GM12878 (cell line): ENCODE measurements around the gene PLXND1. TPM values are rescaled to one million over a fixed set of nuclear protein-coding genes. Genes with fewer than 3 reads are reported as not detected.

Source experiments
- ATAC-seq: fragments of 200-7000 bp; cut with Tn5 transposase; 3 replicates; pipeline ENCODE4 v1.9.1; 2020; ENCODE audit warnings: mild to moderate bottlenecking, moderate library complexity
- BruUV-seq: library from RNA; stranded (reverse); fragments of 400-500 nt; replicated peaks from 2 replicates; lab custom pipeline; 2021; lab: Mats Ljungman, UMichigan
- CTCF ChIA-PET: fragments of 300-600 bp; sonication (Branson Sonifier 250); formaldehyde crosslinking; extraction: SDS; loops from one replicate; lab custom pipeline; 2021; ENCODE audit warnings: inconsistent platforms; lab: Yijun Ruan, JAX
- POLR2A ChIA-PET: fragments of 350-600 bp; formaldehyde crosslinking; extraction: SDS; loops from one replicate; lab custom pipeline; 2021; ENCODE audit warnings: inconsistent platforms; lab: Charles Lee
- RAD21 ChIA-PET: fragments of 300-600 bp; sonication (Branson Sonifier 250); formaldehyde crosslinking; loops from one replicate; lab custom pipeline; 2023; ENCODE audit warnings: antibody characterized with exemption; ENCODE audit not compliant: unreplicated experiment; lab: Charles Lee
- SMC1A ChIA-PET: fragments of 300-600 bp; sonication (Branson Sonifier 250); formaldehyde crosslinking; loops from one replicate; lab custom pipeline; 2023; ENCODE audit not compliant: unreplicated experiment, uncharacterized antibody; lab: Charles Lee
- DNase-seq: peaks from one replicate; pipeline ENCODE4 v3.0.0-alpha.2; 2011; ENCODE audit warnings: low read depth, low spot score
- FAIRE-seq: peaks from 3 replicates; lab custom pipeline; 2011; peaks lifted over from hg19 to GRCh38; lab: Jason Lieb, UNC
- H2AFZ ChIP-seq: 2 replicates; pipeline ENCODE4 v1.6.0; 2011; ENCODE audit warnings: low read depth, low read length, control low read depth; ENCODE audit not compliant: control insufficient read depth
- H3K27ac ChIP-seq: 2 replicates; pipeline ENCODE4 v1.5.1; 2011; ENCODE audit warnings: control low read depth; ENCODE audit not compliant: control insufficient read depth, insufficient read depth
- H3K27me3 ChIP-seq, 2 experiments: replicated peaks in 1 of 2; 2 replicates each; pipeline versions ENCODE4 v1.6.0 to v1.6.1; 2011; ENCODE audit warnings: low read length in 1 of 2; ENCODE audit not compliant: control insufficient read depth in 2 of 2, insufficient read depth in 2 of 2
- H3K36me3 ChIP-seq, 2 experiments: 2 replicates each; pipeline ENCODE4 v1.5.1; 2011; ENCODE audit warnings: low read length in 1 of 2; ENCODE audit not compliant: control insufficient read depth in 2 of 2, insufficient read depth in 2 of 2
- H3K4me1 ChIP-seq: 2 replicates; pipeline ENCODE4 v1.6.1; 2011; ENCODE audit warnings: mild to moderate bottlenecking, low read length, moderate library complexity, mixed read lengths; ENCODE audit not compliant: control insufficient read depth, insufficient read depth
- H3K4me2 ChIP-seq: 2 replicates; pipeline ENCODE4 v1.6.0; 2011; ENCODE audit warnings: control low read depth; ENCODE audit not compliant: control insufficient read depth, insufficient read depth
- H3K4me3 ChIP-seq: fragments of 200-600 bp; sonication (generic); 2 replicates; pipeline ENCODE4 v1.5.1; 2016
- H3K79me2 ChIP-seq: 2 replicates; pipeline ENCODE4 v1.6.0; 2011; ENCODE audit warnings: low read length; ENCODE audit not compliant: control insufficient read depth, insufficient read depth
- H3K9ac ChIP-seq: 2 replicates; pipeline ENCODE4 v1.8.0; 2011; ENCODE audit warnings: low read length, control low read depth, mixed read lengths; ENCODE audit not compliant: control insufficient read depth, insufficient read depth
- H3K9me3 ChIP-seq: replicated peaks from 3 replicates; pipeline ENCODE4 v1.5.1; 2011; ENCODE audit warnings: mild to moderate bottlenecking, low read length; ENCODE audit not compliant: control insufficient read depth, insufficient read depth
- H4K20me1 ChIP-seq: 2 replicates; pipeline ENCODE4 v1.6.0; 2011; ENCODE audit not compliant: control insufficient read depth, insufficient read depth
- ASH2L ChIP-seq: fragments of 300-600, 200-600 bp; sonication (generic); IDR thresholded peaks from 2 replicates; pipeline ENCODE4 v1.6.1; 2017; ENCODE audit warnings: low read depth, mild to moderate bottlenecking, borderline replicate concordance
- BACH1 ChIP-seq: fragments of 450-650 bp; IDR thresholded peaks from 2 replicates; pipeline ENCODE4 v1.6.1; 2017; ENCODE audit warnings: mild to moderate bottlenecking, borderline replicate concordance
- HDAC6 ChIP-seq: fragments of 200-600 bp; sonication (generic); IDR thresholded peaks from one replicate; pipeline ENCODE4 v1.8.0; 2017; ENCODE audit warnings: antibody characterized with exemption; ENCODE audit not compliant: unreplicated experiment
- HDGF ChIP-seq: fragments of 450-650 bp; IDR thresholded peaks from 2 replicates; pipeline ENCODE4 v1.6.1; 2016; ENCODE audit warnings: antibody characterized with exemption
- MLLT1 ChIP-seq: fragments of 450-650 bp; IDR thresholded peaks from 2 replicates; pipeline ENCODE4 v1.6.1; 2016; ENCODE audit warnings: mild to moderate bottlenecking
- MTA2 ChIP-seq: fragments of 450-650 bp; IDR thresholded peaks from 2 replicates; pipeline ENCODE4 v1.6.1; 2016; ENCODE audit warnings: low read depth, mild to moderate bottlenecking, moderate library complexity
- MTA3 ChIP-seq: IDR thresholded peaks from 2 replicates; pipeline ENCODE4 v1.6.1; 2012; ENCODE audit warnings: low read length, inconsistent platforms, borderline replicate concordance
- POLR2AphosphoS2 ChIP-seq: IDR thresholded peaks from 2 replicates; pipeline ENCODE4 v1.6.1; 2011; ENCODE audit warnings: low read depth, mild to moderate bottlenecking, low read length, improper control_type of control experiment, moderate library complexity
- TAF1 ChIP-seq: IDR thresholded peaks from 2 replicates; pipeline ENCODE4 v1.6.1; 2011; ENCODE audit warnings: mild to moderate bottlenecking, low read depth, low read length, borderline replicate concordance
- ZSCAN29 ChIP-seq: fragments of 450-650 bp; IDR thresholded peaks from 2 replicates; pipeline ENCODE4 v1.6.1; 2017; ENCODE audit warnings: mild to moderate bottlenecking, moderate library complexity
- WGBS: methylation state at CpG from one replicate; pipeline ENCODE4 v1.1.6; 2016; ENCODE audit warnings: low lambda C conversion rate; ENCODE audit not compliant: insufficient replicate concordance, insufficient coverage; ENCODE audit errors: missing lambda C conversion rate; 5-methylcytosine and 5-hydroxymethylcytosine counted together
- in situ Hi-C: fragments of 300-500 bp; cut with MboI; formaldehyde crosslinking; loops from 9 replicates; pipeline ENCODE4 v1.14.3; 2018; ENCODE audit warnings: mixed read lengths
- intact Hi-C: fragments of 100-400 bp; cut with micrococcal nuclease; formaldehyde crosslinking; loops from one replicate; pipeline ENCODE4 v1.14.2; 2022; ENCODE audit not compliant: unreplicated experiment
- polyA plus RNA-seq, 11 experiments: library from polyadenylated mRNA; depleted of rRNA in 4 of 11; unstranded in 6 of 11; stranded (reverse) in 5 of 11; fragments of >200 nt; fragmentation: Nextera tagmentation in 4 of 11; fragmentation: Illumina TruSeq in 1 of 11; extraction: Ambion mirVana in 4 of 11; extraction: Trizol in 1 of 11; gene quantifications; 1 replicate in 1 of 11; 2 replicates in 10 of 11; pipeline versions ENCODE4 v1.2.1 to v1.2.3, GENCODE V29; 2011 to 2016; ENCODE audit warnings: inconsistent platforms in 2 of 11, missing spikeins in 2 of 11, low read depth in 1 of 11
- total RNA-seq, 4 experiments: library from RNA; depleted of rRNA in 3 of 4; stranded (reverse); fragments of >200 nt in 3 of 4; fragmentation: Illumina TruSeq in 1 of 4; extraction: Trizol in 1 of 4; gene quantifications; 2 replicates each; pipeline versions ENCODE4 v1.2.1 to v1.2.3, GENCODE V29; 2013 to 2021
- TF ChIP-seq, protein P1 (sequence below): IDR thresholded peaks from 2 replicates; pipeline ENCODE4 v1.6.1; 2012; ENCODE audit warnings: low read depth, low read length, improper control_type of control experiment
- TF ChIP-seq, protein P2 (sequence below): fragments of 450-650 bp; IDR thresholded peaks from 2 replicates; pipeline ENCODE4 v1.6.1; 2017; ENCODE audit warnings: mild to moderate bottlenecking, moderate library complexity

Gene PLXND1
- total and polyA plus RNA-seq, 10 of the 15 experiments (the other 5 are each of a cell fraction or from before 2014, with no cell fraction given), result 0.01 to 2.3 (median 0.72) TPM; not detected in 7

GRCh38 chr3:129514110-129514509, 92.4 kb downstream of the PLXND1 start:
- H3K79me2 ChIP-seq, result no peaks in the 10 kb centered on the region
- H3K4me3 ChIP-seq, result no peak overlapping the region
- FAIRE-seq (no peak), DNase-seq (no peak), ATAC-seq (no peak)
- H3K4me1 ChIP-seq, result no peaks in the 10 kb centered on the region
- ChIA-PET CTCF (no interaction called here), POLR2A (no interaction called here), SMC1A (no interaction called here), RAD21 (no interaction called here)
- BruUV-seq, result no TSS peak
- in situ Hi-C loops, result no loop called here
- no peak overlapping the region for H3K9ac ChIP-seq
- no peak overlapping the region for H3K27ac ChIP-seq
- H4K20me1 ChIP-seq, result no peaks in the 10 kb centered on the region
- H3K9me3 ChIP-seq, result no peaks in the 10 kb centered on the region
- H2AFZ ChIP-seq, result no peak overlapping the region
- no peak overlapping the region for H3K4me2 ChIP-seq
- intact Hi-C loops, result no loop called here
- 88% methylated on average over 10 of the region's 10 CpGs for WGBS
- no peaks in the 10 kb centered on the region; a peak in 1 of 4 replicates for H3K36me3 ChIP-seq
- no peak for TF ChIP-seq MTA3
- no peak for TF ChIP-seq HDAC6
- no peak for TF ChIP-seq ZSCAN29
- TF ChIP-seq, protein P1, sequence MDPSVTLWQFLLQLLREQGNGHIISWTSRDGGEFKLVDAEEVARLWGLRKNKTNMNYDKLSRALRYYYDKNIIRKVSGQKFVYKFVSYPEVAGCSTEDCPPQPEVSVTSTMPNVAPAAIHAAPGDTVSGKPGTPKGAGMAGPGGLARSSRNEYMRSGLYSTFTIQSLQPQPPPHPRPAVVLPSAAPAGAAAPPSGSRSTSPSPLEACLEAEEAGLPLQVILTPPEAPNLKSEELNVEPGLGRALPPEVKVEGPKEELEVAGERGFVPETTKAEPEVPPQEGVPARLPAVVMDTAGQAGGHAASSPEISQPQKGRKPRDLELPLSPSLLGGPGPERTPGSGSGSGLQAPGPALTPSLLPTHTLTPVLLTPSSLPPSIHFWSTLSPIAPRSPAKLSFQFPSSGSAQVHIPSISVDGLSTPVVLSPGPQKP, result no peak
- no peak for TF ChIP-seq POLR2AphosphoS2
- no peak for TF ChIP-seq MLLT1
- no peak for TF ChIP-seq MTA2
- no peak for TF ChIP-seq TAF1
- TF ChIP-seq HDGF, result no peak
- no peak for TF ChIP-seq BACH1
- TF ChIP-seq, protein P2, sequence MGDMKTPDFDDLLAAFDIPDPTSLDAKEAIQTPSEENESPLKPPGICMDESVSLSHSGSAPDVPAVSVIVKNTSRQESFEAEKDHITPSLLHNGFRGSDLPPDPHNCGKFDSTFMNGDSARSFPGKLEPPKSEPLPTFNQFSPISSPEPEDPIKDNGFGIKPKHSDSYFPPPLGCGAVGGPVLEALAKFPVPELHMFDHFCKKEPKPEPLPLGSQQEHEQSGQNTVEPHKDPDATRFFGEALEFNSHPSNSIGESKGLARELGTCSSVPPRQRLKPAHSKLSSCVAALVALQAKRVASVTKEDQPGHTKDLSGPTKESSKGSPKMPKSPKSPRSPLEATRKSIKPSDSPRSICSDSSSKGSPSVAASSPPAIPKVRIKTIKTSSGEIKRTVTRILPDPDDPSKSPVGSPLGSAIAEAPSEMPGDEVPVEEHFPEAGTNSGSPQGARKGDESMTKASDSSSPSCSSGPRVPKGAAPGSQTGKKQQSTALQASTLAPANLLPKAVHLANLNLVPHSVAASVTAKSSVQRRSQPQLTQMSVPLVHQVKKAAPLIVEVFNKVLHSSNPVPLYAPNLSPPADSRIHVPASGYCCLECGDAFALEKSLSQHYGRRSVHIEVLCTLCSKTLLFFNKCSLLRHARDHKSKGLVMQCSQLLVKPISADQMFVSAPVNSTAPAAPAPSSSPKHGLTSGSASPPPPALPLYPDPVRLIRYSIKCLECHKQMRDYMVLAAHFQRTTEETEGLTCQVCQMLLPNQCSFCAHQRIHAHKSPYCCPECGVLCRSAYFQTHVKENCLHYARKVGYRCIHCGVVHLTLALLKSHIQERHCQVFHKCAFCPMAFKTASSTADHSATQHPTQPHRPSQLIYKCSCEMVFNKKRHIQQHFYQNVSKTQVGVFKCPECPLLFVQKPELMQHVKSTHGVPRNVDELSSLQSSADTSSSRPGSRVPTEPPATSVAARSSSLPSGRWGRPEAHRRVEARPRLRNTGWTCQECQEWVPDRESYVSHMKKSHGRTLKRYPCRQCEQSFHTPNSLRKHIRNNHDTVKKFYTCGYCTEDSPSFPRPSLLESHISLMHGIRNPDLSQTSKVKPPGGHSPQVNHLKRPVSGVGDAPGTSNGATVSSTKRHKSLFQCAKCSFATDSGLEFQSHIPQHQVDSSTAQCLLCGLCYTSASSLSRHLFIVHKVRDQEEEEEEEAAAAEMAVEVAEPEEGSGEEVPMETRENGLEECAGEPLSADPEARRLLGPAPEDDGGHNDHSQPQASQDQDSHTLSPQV, result no peak
- no peak for TF ChIP-seq ASH2L
- H3K27me3 ChIP-seq, result no peaks in the 10 kb centered on the region
